ENCODE measurements around the gene ALDH6A1.

DNA sequence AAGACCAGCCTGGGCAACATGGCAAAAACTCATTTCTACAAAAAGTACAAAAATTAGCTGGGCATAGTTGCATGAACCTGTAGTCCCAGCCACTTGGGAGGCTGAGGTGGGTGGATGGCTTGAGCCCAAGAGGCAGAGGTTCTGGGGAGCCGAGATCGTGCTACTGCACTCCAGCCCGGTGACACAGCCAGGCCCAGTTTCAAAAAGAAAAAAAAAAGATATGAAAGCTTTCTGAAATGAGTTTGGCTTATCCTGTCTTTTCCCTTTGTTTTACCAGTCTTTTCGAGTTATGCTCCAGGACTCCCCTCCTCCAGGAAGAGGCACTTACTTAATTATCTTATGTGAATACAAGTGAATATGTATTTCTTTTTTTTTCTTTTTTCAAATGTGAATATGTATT is 61.9 kb downstream of the ALDH6A1 start:
- no peak for TF ChIP-seq POLR2A (IDR thresholded peaks at IDR 0.05)
- TF ChIP-seq, protein P1, sequence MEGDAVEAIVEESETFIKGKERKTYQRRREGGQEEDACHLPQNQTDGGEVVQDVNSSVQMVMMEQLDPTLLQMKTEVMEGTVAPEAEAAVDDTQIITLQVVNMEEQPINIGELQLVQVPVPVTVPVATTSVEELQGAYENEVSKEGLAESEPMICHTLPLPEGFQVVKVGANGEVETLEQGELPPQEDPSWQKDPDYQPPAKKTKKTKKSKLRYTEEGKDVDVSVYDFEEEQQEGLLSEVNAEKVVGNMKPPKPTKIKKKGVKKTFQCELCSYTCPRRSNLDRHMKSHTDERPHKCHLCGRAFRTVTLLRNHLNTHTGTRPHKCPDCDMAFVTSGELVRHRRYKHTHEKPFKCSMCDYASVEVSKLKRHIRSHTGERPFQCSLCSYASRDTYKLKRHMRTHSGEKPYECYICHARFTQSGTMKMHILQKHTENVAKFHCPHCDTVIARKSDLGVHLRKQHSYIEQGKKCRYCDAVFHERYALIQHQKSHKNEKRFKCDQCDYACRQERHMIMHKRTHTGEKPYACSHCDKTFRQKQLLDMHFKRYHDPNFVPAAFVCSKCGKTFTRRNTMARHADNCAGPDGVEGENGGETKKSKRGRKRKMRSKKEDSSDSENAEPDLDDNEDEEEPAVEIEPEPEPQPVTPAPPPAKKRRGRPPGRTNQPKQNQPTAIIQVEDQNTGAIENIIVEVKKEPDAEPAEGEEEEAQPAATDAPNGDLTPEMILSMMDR (IDR thresholded peaks at IDR 0.05) = no peak

Measured in heart left ventricle (tissue), 13 donors.